Colonic mucosa (tissue), 4 donors: ENCODE measurements around the gene TMEM45A. TPM values are rescaled to one million over a fixed set of nuclear protein-coding genes. Genes with fewer than 3 reads are reported as not detected.
A peak's percentile ranks its signal among the peaks of the same experiment; 100 is the strongest.

Experiments
- DNase-seq: peaks from one replicate; pipeline ENCODE4 v3.0.0-alpha.2; 2020
- H3K27ac ChIP-seq: fragments of 200-600 bp; one replicate; pipeline ENCODE4 v1.8.0; 2021
- H3K27me3 ChIP-seq: fragments of 200-600 bp; one replicate; pipeline ENCODE4 v1.8.0; 2021
- H3K36me3 ChIP-seq: fragments of 200-600 bp; one replicate; pipeline ENCODE4 v1.8.0; 2021
- H3K4me1 ChIP-seq: fragments of 200-600 bp; one replicate; pipeline ENCODE4 v1.8.0; 2021; ENCODE audit warnings: mild to moderate bottlenecking
- H3K4me3 ChIP-seq: fragments of 200-600 bp; one replicate; pipeline ENCODE4 v1.8.0; 2021
- H3K9ac ChIP-seq, 2 donors: one replicate each; pipeline ENCODE4 v1.7.0; 2013; ENCODE audit warnings: control low read depth in 2 of 2, low read depth in 2 of 2, low read length in 2 of 2
- H3K9me3 ChIP-seq: fragments of 200-600 bp; one replicate; pipeline ENCODE4 v1.8.0; 2021
- intact Hi-C: fragments of 100-400 bp; cut with DNase I; formaldehyde crosslinking; loops from one replicate; pipeline ENCODE4 v1.14.1; 2022
- total RNA-seq, 2 donors: library from RNA; stranded (reverse); fragmentation: NEBNext Ultra II Directional in 1 of 2; extraction: Animal tissue kit (Norgen Biotek cat#: 25700) in 1 of 2; gene quantifications; one replicate each; pipeline ENCODE4 v1.2.1, GENCODE V29; 2021
- TF ChIP-seq, protein P1 (sequence below): fragments of 200-600 bp; IDR thresholded peaks from one replicate; pipeline ENCODE4 v1.8.0; 2022; ENCODE audit warnings: antibody characterized with exemption, mild to moderate bottlenecking
- donor health status: healthy.
- donor health status: DM: no; HTN: no; CAD: no.
- donor health status: DM: no; HTN: no; CAD: no.

The TMEM45A gene
- total RNA-seq, 2 donors from 2014 or later, result 2.9 to 4.0 TPM

DNA sequence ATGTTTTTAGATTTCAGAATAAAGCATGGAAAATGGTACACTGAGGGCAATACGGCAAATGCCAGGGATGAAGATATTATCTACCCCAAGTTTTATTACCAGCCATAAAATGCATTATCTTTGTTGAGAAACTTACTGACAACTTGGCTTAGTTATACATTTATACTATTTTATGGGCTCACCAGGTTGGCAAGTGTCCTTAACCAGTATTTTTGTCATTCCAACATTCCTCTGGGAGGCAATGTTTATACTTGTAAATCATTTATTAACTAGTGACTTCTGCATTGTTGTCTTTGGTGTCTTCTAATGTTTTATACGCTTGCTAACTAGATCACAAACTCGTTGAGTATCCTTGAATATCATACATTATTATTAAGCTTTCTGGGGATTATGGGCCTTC is 99.0 kb downstream of the TMEM45A start:
- Histone ChIP-seq H3K9me3 (no peaks in the 10 kb centered on the region), H3K27me3 (no peaks in the 10 kb centered on the region), H3K9ac (no peak overlapping the region), H3K4me1 (no peaks in the 10 kb centered on the region), H3K4me3 (no peak overlapping the region), H3K27ac (no peak overlapping the region), H3K36me3 (no peaks in the 10 kb centered on the region)
- intact Hi-C loops, result no loop called here
- DNase-seq, result peak; percentile 40
- TF ChIP-seq, protein P1, sequence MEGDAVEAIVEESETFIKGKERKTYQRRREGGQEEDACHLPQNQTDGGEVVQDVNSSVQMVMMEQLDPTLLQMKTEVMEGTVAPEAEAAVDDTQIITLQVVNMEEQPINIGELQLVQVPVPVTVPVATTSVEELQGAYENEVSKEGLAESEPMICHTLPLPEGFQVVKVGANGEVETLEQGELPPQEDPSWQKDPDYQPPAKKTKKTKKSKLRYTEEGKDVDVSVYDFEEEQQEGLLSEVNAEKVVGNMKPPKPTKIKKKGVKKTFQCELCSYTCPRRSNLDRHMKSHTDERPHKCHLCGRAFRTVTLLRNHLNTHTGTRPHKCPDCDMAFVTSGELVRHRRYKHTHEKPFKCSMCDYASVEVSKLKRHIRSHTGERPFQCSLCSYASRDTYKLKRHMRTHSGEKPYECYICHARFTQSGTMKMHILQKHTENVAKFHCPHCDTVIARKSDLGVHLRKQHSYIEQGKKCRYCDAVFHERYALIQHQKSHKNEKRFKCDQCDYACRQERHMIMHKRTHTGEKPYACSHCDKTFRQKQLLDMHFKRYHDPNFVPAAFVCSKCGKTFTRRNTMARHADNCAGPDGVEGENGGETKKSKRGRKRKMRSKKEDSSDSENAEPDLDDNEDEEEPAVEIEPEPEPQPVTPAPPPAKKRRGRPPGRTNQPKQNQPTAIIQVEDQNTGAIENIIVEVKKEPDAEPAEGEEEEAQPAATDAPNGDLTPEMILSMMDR, result no peak

DNA sequence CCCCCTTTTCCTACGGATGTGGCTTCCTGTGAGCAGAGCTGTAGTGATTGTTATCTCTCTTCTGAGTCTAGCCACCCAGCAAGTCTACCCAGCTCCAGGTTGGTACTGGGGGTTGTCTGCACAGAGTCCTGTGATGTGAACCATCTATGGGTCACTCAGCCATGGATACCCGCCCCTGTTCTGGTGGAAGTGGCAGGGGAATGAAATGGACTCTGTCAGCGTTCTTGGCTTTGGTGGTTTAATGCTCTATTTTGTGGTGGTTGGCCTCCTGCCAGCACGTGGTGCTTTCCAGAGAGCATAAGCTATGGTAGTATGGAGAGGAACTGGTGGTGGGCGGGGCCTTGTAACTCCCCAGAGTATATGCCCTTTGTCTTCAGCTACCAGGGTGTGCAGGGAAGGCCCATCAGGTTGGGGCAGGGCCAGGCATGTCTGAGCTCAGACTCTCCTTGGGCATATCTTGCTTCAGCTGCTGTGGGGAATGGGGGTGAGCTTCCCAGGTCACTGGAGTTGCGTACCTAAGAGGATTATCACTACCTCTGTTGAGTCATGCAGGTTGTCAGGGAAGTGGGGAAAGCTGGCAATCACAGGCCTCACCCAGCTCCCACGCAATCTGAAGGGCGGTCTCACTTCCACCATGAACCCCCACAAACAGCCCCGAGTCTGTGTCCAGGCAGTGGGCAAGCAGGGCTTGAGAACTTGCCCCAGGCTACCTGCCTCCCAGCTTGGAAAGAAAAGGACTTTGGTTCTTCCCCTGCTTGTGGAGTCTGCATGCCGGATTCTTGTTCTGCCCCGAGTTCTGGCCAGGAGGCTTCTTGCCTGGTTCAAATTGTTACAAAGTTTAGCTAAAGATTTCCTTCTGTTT is 108.0 kb downstream of the TMEM45A start:
- Histone ChIP-seq H3K9ac (no peak overlapping the region), H3K9me3 (no peaks in the 10 kb centered on the region), H3K4me3 (no peak overlapping the region), H3K27me3 (no peaks in the 10 kb centered on the region), H3K27ac (no peak overlapping the region), H3K36me3 (no peaks in the 10 kb centered on the region), H3K4me1 (no peaks in the 10 kb centered on the region)
- TF ChIP-seq, protein P1, result no peak
- no peak for DNase-seq
- intact Hi-C loops, result no loop called here

DNA sequence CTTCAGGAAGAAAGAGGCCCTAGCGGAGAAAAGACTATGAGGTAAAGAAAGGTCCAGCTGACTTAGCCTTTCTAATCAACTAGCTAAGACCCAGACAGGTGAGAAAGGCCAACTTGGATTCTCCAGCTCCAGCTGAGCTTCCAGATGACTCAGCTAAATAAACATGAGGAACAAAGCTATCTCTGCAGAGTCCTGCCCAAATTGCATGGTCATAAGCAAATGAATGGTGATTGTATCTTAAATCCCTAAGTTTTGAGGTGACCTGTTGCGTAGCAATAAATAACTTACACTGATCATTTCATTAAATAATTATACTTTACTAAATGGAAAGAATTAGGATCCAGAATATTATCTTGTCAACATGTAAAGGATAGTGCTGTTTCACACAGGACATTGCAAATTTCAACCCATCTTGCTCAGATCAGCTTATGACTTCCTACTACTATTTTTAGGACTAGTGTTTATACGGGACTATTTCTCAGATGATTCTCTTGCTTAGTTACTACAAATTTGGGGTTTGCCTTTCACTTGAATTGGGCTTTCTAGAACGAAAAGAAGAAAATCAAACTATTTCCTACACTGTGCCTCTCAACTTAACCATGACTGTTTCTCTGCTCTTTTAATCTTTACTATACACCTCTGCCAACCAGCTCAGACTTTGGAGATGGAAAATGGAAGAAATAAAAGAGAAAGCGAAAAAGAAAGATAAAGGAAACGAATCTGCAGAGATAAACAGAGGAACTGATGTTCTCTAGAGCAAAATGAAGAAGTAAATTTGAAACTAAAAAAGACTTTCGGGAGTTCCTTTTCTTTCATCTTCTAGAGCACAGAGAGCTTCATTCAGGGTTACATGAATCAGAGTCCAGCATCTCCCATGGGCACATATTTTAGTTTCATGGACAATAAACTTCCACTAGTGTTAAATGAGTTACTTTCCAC is 110.4 kb downstream of the TMEM45A start:
- Histone ChIP-seq H3K9me3 (no peaks in the 10 kb centered on the region), H3K4me3 (no peak overlapping the region), H3K27me3 (no peaks in the 10 kb centered on the region), H3K27ac (peak overlapping the region; percentile 46), H3K36me3 (no peaks in the 10 kb centered on the region), H3K9ac (no peak overlapping the region), H3K4me1 (no peaks in the 10 kb centered on the region)
- intact Hi-C loops, result no loop called here
- no peak for DNase-seq
- TF ChIP-seq, protein P1, result no peak

DNA sequence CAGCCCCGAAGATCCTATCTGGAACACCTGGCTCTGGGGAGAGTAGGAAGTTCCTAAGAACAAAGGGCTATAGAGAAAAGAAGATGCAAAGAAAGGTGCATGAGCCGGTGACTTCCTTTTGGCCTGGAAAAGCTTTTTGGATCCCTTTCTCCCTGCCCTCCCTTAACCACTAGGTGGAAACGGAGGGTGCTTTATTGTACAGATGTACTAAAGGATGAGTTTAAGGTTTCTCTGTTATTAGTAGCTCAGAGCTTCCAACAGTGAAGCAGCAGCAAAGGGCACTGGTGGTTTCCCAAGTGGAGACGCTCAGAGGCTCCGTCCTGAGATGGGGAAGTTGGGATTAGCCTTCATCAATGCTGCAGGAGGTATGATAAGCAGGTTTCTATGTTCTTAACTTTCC is 111.0 kb downstream of the TMEM45A start:
- no peaks in the 10 kb centered on the region for H3K9me3 ChIP-seq

DNA sequence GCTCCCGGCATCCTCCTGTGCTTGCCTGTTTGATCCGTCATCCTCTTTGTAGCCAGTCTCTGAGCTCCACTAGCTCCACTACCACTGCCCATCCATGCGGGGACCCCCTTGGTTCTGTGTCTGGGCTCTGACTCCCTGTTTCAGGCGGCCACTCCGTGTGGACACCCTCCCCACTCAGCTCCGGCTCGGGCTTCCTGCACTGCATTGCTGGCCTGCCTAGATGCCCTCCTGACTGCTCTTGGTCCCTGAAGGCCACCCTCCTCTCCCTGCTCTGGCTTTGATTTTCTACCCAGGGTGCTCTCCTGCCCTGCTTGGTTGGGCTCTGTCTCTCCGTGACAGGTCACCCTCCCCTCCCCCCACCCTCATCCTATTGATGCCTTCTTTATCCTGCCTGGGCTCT is 112.9 kb downstream of the TMEM45A start:
- Histone ChIP-seq H3K4me1 (no peaks in the 10 kb centered on the region), H3K9ac (no peak overlapping the region), H3K4me3 (no peak overlapping the region), H3K9me3 (no peaks in the 10 kb centered on the region), H3K36me3 (no peaks in the 10 kb centered on the region), H3K27ac (no peak overlapping the region), H3K27me3 (no peaks in the 10 kb centered on the region)
- DNase-seq, result no peak
- intact Hi-C loops, result no loop called here
- TF ChIP-seq, protein P1, result no peak

More for the DNA sequence above, 111.0 kb downstream of the TMEM45A start:
- TF ChIP-seq, protein P1, result no peak
- no peak for DNase-seq
- Histone ChIP-seq H3K4me3 (no peak overlapping the region), H3K27me3 (no peaks in the 10 kb centered on the region), H3K27ac (peak overlapping the region; percentile 46), H3K9ac (no peak overlapping the region), H3K4me1 (no peaks in the 10 kb centered on the region), H3K36me3 (no peaks in the 10 kb centered on the region)
- intact Hi-C loops, result no loop called here
